GM12873 (cell line): ENCODE results near the gene C10orf67.

Experiments
- CTCF ChIP-seq: IDR thresholded peaks from 2 replicates; pipeline ENCODE4 v1.5.1; 2012; ENCODE audit warnings: low read depth, mild to moderate bottlenecking, moderate library complexity, low read length, control low read depth; ENCODE audit not compliant: insufficient read depth; ENCODE audit errors: missing control alignments

The C10orf67 gene

GRCh38 chr10:23200997-23201652 lies 143.5 kb downstream of the C10orf67 start:
- no peak for TF ChIP-seq CTCF

- TF ChIP-seq CTCF: no peak
Observed at GRCh38 chr10:23200586-23200985, 144.0 kb downstream of the C10orf67 start.

GRCh38 chr10:23199768-23200511 lies 144.7 kb downstream of the C10orf67 start:
- TF ChIP-seq CTCF: no peak

- TF ChIP-seq CTCF: no peak
Observed at GRCh38 chr10:23198940-23199767, 145.4 kb downstream of the C10orf67 start.

- TF ChIP-seq CTCF: no peak
Observed at GRCh38 chr10:23198610-23198939, 146.0 kb downstream of the C10orf67 start.

GRCh38 chr10:23197416-23197861 lies 147.2 kb downstream of the C10orf67 start:
- no peak for TF ChIP-seq CTCF

GRCh38 chr10:23196915-23197314 lies 147.7 kb downstream of the C10orf67 start:
- TF ChIP-seq CTCF: no peak
